HFF-Myc (cell line): ENCODE data around the gene ATP11A.

Experiments used
- DNase-seq: peaks from one replicate; pipeline ENCODE4 v3.0.0-alpha.2; 2011; ENCODE audit warnings: low read depth; ENCODE audit errors: extremely low read depth
- H3K4me3 ChIP-seq: replicated peaks from 2 replicates; pipeline ENCODE4 v1.5.1; 2011; ENCODE audit warnings: low read depth, mild to moderate bottlenecking, control low read depth, low read length
- TF ChIP-seq, protein P1 (sequence below): IDR thresholded peaks from 2 replicates; pipeline ENCODE4 v1.5.1; 2012; ENCODE audit warnings: mild to moderate bottlenecking, low read depth, low read length, control low read depth; ENCODE audit errors: missing control alignments

Gene ATP11A

DNA sequence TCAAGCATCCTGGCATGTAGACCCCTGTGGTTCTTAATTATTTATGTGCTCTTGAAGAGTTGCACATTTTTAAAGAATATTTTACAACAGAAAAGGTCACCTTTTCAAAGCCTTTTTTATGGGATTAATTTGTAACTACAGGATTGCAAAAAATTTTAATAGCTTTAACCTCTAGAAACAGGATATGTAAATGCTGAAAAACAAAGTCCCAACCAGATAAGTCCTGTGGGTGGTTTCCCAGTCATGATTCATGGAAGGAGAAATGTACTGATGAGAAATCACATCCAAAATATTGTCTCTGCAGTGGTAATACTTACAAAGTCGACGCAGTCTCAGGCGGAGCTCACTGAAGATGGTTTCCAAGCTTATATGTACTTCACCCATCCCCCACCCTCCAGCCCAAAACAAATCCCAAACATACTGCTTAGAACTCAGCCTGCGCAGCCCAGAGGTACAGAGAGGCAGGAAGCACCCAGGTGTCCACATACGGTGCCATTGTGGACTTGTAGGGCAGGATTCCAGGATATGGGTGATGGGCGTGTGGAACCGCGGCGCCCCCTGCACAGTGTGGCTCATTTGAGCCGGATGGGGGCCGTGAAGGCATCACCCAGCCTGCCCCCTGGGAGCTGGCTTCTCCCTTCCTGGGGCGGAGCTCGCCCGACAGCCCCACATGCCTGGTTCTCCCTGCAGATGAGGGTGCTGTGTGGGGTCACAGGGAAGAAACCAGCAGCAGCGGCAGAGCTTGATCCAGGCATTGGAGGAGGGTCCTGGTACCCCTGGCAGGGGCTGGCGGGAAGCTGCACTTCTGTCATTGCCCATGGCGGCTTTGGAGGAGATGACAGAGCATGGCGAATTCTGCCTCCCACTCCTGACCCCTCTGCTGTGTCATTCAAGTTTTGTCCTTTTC is 101.2 kb downstream of the ATP11A start:
- no peak overlapping the region for H3K4me3 ChIP-seq
- no peak for DNase-seq
- TF ChIP-seq, protein P1, sequence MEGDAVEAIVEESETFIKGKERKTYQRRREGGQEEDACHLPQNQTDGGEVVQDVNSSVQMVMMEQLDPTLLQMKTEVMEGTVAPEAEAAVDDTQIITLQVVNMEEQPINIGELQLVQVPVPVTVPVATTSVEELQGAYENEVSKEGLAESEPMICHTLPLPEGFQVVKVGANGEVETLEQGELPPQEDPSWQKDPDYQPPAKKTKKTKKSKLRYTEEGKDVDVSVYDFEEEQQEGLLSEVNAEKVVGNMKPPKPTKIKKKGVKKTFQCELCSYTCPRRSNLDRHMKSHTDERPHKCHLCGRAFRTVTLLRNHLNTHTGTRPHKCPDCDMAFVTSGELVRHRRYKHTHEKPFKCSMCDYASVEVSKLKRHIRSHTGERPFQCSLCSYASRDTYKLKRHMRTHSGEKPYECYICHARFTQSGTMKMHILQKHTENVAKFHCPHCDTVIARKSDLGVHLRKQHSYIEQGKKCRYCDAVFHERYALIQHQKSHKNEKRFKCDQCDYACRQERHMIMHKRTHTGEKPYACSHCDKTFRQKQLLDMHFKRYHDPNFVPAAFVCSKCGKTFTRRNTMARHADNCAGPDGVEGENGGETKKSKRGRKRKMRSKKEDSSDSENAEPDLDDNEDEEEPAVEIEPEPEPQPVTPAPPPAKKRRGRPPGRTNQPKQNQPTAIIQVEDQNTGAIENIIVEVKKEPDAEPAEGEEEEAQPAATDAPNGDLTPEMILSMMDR: no peak

DNA sequence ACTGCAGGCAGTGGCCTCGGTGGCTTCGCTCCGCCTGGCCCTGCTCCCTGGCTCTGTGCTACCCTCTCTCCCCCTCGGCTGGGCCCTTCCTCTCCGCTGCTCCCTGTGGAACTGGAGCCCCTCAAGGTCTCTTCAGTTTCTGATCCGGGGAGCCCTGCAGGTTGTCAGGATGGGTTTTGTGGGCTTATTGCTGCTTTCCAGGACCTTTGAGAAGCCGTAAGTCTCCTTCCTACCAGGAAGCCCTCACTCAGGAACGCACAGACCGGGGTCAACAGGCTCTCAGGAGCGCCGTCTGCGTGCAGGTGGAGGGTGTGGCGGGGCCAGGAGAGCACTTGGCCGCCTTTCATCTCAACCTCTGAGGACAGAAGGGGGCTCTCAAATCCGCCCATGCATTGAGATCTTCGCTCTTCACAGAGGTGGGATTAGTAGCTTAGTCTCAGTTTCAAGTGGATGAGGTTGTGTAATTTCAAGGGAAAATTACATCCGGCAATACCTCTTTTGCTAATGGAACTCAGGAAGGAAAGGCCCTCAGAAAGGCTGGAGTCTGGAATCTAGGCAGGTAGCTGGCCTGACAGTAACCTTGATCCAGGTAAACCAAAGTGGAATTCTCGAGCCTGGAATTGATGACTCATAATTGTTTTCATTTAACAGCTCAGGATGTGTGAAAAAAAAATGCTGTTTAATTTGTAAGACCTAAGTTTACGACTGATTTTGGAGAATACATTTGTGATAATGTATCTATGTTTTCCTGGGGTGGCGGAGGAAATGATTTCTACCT is 102.0 kb downstream of the ATP11A start:
- TF ChIP-seq, protein P1: no peak
- DNase-seq: no peak
- H3K4me3 ChIP-seq: no peak overlapping the region

DNA sequence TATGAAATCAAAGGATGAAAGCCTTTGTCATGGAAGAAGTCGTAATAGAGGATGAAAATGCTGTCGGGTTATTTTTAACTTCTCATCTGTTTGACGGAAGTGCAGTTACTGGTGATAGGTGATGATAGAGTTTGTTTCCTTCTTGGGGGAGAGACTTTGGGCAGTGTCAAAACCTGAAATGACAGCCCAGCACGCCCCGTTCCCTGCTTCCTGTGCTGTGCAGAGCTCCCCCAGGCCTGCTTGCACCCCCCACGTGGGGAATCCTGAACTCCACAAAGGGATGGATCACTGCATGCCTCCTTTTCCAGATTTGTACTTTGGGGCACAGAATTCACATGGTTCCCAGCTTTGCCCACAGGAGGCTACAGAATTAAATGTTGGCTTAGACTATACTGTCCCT is 102.7 kb downstream of the ATP11A start:
- DNase-seq: no peak
- TF ChIP-seq, protein P1: no peak
- no peak overlapping the region for H3K4me3 ChIP-seq

DNA sequence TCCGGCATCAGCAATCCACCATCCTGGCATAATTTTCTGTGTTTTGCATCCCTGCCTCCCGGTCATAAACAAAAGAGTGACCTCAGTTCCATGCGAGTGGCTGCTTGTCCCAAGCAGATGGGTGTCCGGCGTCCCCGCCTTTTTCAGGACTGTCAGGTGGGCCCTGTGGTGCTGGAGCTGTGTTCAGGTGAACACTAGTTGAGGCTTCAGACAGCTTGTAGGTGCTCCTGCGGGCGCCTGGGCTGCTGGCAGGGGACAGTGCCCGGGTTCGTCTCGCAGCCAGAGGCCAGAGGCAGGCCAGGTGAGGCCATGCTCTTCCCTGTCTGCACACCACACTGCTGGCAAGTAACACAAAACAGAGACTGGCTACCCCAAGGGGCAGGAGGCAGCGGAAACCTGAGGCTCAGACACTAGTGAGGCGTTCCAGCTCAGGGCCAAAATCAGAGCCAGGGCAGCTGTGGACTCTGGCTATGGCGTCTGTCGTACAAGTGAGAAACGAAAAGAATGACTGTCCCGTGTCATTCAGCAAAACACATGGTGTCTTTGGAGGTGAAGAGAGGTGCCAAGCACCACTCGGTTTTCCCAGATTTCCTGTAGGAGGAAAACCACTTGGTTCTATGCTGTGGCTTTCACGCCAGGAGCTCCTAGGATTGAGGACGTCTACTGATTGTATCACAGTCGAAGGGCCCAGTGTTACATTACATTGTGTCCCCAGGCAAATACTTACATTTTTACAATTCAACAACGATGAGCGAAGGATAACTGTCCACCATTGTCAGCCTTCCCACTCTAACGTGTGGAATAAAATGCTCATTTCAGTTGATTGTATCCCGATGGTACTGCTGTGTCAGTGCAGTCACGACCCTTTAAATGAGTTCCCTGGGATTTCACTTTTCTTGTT is 104.0 kb downstream of the ATP11A start:
- TF ChIP-seq, protein P1: no peak
- no peak for DNase-seq
- no peak overlapping the region for H3K4me3 ChIP-seq

DNA sequence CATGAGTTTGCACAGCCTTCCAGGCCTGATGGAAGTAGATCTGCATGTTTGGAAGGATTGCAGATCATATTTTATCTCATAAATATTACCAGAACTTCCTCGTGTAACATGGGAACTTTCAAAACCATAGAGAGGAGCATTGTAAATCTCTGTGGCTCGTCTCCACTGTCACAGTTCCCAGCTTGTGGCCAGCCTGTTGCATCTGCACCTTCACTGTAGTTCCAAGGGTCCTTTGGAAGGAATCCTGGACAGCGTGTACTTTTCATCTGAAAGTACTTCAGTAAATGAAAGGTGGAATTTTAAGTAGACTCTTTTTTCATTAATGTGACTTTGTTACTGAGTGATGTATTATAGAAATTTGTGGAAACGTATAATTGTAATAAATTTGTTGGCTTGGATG is 105.4 kb downstream of the ATP11A start:
- DNase-seq: no peak
- TF ChIP-seq, protein P1: no peak
- no peak overlapping the region for H3K4me3 ChIP-seq

DNA sequence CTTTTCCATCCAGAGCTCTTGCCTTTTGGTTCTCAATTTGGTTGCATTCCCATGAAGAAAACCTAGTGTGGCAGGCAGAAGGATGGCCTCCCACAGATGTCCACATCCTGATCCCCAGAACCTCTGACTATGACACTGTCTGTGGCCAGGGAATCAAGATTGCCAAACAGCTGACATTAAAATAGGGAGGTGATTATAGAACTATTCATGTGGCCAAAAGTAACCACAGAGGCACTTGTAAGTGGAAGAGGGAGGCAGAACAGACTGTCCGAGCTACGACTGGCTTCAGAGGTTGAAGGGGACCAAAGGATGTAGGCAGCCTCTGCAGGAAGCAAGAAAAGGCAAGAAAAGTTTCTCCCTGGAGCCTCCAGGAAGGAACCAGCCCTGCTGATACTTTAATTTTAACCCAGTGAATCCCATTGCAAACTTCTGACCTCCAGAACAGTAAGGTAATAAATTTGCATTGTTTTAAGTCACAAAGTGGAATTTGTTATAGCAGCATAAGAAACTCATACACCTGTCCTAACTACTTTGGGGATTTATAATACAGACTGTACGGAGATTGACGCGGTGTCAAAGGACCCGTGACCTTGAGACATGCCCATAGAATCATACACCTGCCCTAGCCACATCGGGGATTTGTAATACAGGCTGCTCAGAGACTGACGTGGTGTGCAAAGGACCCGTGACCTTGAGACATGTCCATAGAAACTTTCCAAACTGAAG is 106.5 kb downstream of the ATP11A start:
- no peak overlapping the region for H3K4me3 ChIP-seq
- DNase-seq: no peak
- TF ChIP-seq, protein P1: no peak
